Activated gamma-delta T cell treated with anti-CD3 and anti-CD28 coated beads, Interleukin-2, amount 50 U/mL, for 16 hours (primary cell): Measurements from ENCODE around the gene LEMD1.
"Not testable (repeated sequence)": the region's sequence is repeated elsewhere in the genome, so short reads cannot be mapped to it uniquely, and the experiment has no call there.

Source experiments
- DNase-seq: peaks from one replicate; pipeline ENCODE4 v3.0.0-alpha.2; 2020; ENCODE audit warnings: low read depth

LEMD1 gene

GRCh38 chr1:205446828-205447227 is 25.0 kb upstream of the LEMD1 start:
- no peak for DNase-seq

DNA sequence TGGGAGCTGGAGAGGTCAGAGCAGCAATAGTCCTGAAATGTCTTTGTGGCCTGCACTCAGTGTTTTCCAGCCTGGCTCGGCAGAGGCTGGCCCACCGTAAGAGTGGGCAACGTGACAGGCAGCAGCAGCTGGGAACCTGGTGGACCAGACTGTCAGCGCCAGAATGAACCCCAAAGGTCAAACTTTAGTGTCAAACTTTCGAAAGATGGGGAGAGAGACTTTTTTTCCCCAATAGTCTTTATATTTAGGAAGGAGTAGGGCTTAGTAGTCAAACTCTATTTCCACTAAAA is 23.7 kb upstream of the LEMD1 start:
- no peak for DNase-seq

- no peak for DNase-seq
Observed at GRCh38 chr1:205444931-205445645, 23.2 kb upstream of the LEMD1 start.

DNA sequence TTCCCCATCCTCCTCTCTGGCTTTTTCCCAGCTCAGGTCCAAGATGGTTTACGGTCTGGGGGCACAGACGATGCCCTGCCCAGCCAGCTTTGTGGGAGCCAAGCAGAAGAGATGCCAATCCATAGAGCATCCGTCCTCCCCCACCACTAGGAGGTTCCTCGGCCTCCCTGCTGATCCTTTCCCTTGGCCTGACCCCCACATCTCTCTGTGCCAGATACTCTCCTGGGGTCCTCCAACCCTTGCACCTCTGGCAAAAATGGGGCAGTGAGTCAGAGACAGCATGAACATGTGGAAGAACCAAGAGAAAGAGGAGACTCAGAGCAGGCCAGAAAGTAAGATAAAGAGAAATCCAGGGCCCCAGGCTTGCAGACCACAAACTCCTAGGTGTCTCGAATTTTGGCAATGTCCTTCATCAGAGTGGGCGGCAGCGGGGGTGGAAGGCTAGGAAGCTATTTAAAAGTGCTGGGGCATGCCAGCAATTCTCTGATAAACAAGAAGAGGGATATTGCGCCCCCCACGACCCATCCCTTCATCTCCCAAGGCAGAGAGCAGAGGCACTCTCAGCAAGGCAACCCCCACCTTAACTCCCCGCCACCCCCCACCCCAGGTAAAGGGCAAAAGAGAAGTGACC is 22.6 kb upstream of the LEMD1 start:
- DNase-seq, result no peak

DNA sequence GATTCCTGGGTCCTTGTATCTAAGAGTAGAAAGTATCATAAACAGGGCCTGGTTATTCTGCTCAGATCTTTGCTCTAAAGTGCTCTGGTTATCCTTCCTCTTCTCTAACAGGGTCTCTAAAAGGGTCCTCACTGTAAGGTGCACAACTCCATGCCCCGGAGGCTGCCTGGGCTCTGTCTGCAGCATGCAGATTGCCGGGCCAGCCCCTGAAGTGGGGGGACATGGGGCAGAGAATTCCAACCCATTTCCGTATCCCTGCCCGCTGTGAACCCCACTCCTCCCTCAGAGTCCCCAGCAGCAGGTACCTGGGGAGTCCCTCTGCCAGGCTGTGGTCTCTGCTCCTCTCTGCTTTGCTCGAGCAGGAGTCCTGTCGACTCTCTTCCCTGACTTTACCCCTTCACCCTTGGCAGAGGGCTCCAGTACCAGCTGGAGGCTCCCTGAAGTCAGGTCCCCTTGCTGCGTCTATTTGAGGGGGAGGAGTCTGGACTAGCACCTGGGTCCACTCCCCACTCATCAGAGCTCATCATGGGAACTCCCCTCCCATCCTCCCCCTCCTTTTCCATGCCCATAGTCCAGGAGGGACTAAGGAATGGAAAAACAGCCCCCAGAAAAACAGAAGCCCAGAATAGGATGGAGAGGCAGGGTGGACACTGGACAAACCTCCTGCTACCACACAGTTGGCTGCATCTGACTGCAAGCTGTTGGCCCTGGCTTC is 21.9 kb upstream of the LEMD1 start:
- DNase-seq, result no peak

DNA sequence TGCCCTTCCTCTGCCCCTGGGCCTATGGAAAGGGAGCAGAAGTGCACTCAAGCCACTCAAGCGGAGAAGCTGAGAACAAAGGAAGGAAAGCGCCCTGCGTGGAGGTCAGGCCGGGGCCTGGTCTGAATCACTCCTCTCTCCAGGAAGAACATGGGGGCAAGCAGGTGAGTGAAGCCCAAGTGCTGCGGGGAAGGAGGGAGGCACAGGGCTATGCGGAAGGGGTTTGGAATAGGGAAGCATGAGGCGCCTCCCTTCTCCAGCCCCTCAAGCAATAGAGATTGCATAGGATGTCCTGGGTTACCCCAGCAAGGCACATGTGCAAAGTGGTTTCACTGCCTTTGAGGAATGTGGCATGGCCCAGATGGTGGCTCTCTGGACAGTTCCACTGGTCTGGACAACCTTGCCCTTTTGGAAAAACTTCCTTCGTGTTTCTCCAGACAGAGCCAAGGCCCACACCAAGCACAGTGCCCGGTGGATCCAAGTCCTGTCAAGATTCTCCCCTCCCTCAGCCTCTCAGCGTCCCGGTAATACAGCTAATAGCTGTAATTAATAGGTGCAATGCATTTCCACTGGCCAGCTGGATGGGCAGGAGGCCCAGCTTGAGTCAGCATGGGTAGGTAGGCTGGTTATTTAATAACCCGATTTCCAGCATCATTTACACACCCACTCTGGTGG is 20.3 kb upstream of the LEMD1 start:
- no peak for DNase-seq

DNA sequence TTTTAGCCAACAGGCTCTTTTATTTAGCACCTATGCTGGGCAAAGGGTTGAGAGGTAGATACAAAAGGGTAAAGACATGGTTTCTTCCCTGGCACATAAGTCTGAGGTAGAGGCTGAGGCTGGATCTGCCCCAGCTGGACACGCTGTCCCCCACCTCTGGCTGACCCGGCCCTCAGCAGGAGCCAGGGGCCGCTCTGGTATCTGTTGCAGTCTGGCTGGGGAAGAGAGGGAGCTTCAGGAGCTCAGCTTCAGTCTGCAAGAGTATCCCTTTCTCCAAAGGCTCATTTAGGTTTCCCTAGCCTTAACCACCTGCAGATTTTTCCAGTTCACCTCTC is 19.8 kb upstream of the LEMD1 start:
- no peak for DNase-seq

GRCh38 chr1:205441318-205441633 is 19.4 kb upstream of the LEMD1 start:
- DNase-seq, result no peak

DNA sequence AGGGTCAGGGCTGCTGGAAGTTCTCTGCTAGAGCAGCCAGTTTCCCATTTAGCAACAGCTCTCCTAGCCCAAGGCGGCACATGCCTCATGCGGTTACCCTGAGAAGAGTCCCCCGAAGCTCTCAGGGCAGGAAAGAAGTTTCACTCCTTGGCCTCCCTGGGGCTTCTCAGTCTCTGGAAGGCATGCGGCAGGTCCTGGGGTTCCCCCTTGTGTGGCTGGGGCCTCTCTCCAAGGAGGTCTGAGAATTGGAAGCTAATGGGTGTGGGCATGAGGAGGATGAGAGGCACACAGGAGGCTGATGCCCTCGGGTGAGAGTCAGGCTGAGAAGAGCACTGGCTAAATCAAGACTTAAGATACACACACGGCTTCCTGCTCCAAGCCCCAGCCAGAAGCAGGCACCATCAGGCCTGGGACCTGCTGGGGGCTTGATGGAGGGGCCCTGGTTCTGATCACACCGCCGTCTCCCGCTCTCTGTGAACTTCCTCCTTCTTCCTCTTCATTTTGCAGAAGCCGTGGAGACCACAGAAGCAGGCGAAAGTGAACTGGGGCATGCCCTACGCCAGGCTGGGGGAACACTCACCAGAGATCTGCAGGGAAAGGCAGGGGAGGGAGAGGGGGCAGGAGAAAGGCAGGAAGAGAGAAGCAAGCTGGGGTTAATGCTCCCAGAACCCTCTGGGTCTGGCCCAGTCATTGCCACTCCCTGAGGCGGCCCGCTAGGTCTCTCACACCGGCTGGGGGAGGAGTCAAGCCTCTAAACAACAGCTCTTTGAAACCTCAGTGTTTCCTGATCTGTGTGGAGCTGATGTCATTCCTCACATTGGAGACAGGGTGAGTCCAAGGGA is 18.8 kb upstream of the LEMD1 start:
- peak; percentile 57 for DNase-seq

- no peak for DNase-seq
Observed at GRCh38 chr1:205440121-205440475, 18.2 kb upstream of the LEMD1 start.

DNA sequence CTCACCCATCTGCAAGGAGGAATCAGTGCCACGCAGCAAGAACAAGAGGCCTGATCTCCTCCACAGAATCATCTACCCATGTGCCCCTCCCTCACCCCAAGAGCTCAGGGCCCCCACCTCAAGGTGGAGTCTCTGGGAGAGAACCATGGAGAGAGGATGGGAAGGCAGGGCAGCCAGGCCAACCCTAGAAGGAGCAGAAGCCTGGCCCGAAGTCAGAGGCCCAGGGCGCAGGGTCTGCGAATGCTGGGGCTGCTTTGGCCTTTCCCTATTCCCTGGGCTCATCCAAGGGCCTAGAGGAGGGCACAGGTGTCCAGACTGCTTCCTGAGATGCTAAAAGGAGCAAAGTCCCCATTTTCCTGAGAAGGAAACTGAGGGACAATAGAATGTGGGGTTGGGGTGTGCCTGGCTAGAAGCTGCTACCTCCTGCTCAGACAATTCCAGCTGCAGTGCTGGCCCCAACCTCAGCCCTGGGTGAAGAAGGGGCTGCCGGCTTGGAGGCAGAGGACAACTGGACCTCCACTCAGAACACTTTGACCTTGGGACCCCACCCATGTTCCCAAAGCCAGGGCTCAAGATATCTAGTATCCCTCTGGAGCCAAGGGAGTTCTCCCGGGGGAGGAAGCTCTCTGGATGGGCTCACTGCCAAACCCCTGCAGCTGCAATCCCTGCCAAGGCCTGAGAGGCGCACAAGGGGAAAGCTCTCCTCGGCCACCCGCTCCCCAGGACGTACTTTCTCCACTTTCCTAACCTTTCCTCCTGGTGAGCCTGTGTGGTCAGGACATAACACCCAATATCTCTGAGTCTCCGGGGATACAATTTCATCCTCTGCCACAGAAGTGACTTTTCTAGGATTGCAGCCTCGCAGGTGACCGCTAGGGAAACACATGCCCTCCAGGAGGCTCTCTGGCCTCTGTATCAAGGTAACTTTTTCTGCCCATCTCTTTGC is 16.6 kb upstream of the LEMD1 start:
- no peak for DNase-seq

GRCh38 chr1:205437570-205437969 is 15.7 kb upstream of the LEMD1 start:
- no peak for DNase-seq

DNA sequence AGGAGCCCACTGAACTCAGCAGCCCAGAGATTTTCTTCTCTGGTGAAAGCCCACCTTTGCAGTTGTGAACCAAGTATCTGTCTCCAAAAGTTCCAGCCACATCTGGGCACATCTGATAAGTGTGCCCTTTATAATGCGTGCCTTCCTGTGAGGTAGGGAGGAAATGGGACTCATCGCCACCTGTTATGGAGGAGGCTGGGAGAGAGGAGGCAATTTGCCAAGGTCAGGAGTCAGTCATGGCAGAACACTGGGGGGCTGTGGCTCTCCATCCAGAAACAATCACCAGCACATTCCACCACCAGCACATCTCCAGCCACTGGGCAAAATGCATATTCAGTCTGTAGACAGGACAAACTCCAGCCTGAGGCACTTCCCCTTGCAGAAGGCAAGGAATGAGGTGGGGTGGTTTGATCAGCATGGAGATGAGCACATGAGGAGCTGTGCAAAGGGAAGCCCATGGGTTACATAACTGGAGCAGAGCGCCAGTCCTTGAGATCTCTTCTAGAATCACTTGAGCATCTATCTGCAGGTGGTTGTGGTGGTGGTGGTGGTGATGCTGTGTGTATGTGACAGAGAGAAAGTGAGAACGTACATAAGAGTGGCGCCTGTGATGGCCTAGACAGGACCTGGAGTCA is 15.0 kb upstream of the LEMD1 start:
- no peak for DNase-seq

GRCh38 chr1:205435578-205436573 is 14.0 kb upstream of the LEMD1 start:
- DNase-seq, result no peak

GRCh38 chr1:205434738-205435137 is 12.9 kb upstream of the LEMD1 start:
- no peak for DNase-seq

- DNase-seq, result not testable (repeated sequence)
Observed at GRCh38 chr1:205432692-205433091, 10.8 kb upstream of the LEMD1 start.

DNA sequence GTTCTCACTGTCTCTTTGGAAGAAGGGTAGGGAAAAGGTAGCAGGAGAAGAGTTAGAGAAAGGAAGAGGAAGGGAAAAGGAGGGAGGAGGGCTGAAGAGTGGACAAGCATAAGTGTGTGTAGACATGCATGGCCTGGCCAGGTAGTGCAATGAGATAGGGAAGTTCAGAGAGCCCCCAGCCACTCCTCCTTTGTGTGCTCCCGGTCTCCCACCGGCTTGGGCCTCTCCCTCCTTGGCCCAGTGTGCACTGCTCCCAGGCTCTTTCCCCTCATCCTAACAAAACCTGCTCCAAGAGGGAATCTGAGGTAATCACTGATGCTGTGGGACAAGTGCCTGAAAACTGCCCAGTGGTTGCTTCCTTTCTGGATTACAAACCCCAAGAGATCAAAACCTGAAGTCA is 10.3 kb upstream of the LEMD1 start:
- no peak for DNase-seq

- DNase-seq, result peak; percentile 30
Observed at GRCh38 chr1:205430696-205431305, 8.9 kb upstream of the LEMD1 start.
